BE2C (cell line): ENCODE measurements around the gene GMEB2.

Source experiments
- DNase-seq: peaks from one replicate; pipeline ENCODE4 v3.0.0-alpha.2; 2020
- H3K27me3 ChIP-seq: fragments of 250-450 bp; sonication (Bioruptor Pico); 2 replicates; pipeline ENCODE4 v1.5.1; 2020; ENCODE audit warnings: mild to moderate bottlenecking
- H3K36me3 ChIP-seq: fragments of 250-450 bp; sonication (Bioruptor Pico); 2 replicates; pipeline ENCODE4 v1.5.1; 2020; ENCODE audit warnings: mild to moderate bottlenecking
- H3K4me1 ChIP-seq: fragments of 250-450 bp; sonication (Bioruptor Pico); 2 replicates; pipeline ENCODE4 v1.5.1; 2020
- H3K4me3 ChIP-seq: 2 replicates; pipeline ENCODE4 v1.5.1; 2011; ENCODE audit warnings: low read depth, low read length
- H3K9me3 ChIP-seq: fragments of 250-450 bp; sonication (Bioruptor Pico); 2 replicates; pipeline ENCODE4 v1.5.1; 2020
- CTCF ChIP-seq: IDR thresholded peaks from 2 replicates; pipeline ENCODE4 v1.5.1; 2012; ENCODE audit warnings: mild to moderate bottlenecking, low read depth, low read length

The GMEB2 gene

GRCh38 chr20:63544241-63544957, 82.5 kb downstream of the GMEB2 start:
- H3K9me3 ChIP-seq = no peaks in the 10 kb centered on the region
- DNase-seq = no peak
- H3K36me3 ChIP-seq = no peaks in the 10 kb centered on the region
- peaks cover 11% of the 10 kb centered on the region for H3K4me1 ChIP-seq
- no peak for TF ChIP-seq CTCF
- no peaks in the 10 kb centered on the region for H3K27me3 ChIP-seq
- H3K4me3 ChIP-seq = no peak overlapping the region

GRCh38 chr20:63543733-63544132, 83.2 kb downstream of the GMEB2 start:
- no peak overlapping the region for H3K4me3 ChIP-seq
- H3K27me3 ChIP-seq = no peaks in the 10 kb centered on the region
- DNase-seq = no peak
- H3K4me1 ChIP-seq = peaks cover 11% of the 10 kb centered on the region
- no peak for TF ChIP-seq CTCF
- no peaks in the 10 kb centered on the region for H3K9me3 ChIP-seq
- no peaks in the 10 kb centered on the region for H3K36me3 ChIP-seq

GRCh38 chr20:63543131-63543530, 83.8 kb downstream of the GMEB2 start:
- H3K27me3 ChIP-seq = no peaks in the 10 kb centered on the region
- TF ChIP-seq CTCF = no peak
- no peak for DNase-seq
- H3K9me3 ChIP-seq = no peaks in the 10 kb centered on the region
- H3K4me3 ChIP-seq = no peak overlapping the region
- H3K4me1 ChIP-seq = peaks cover 11% of the 10 kb centered on the region
- no peaks in the 10 kb centered on the region for H3K36me3 ChIP-seq

- Histone ChIP-seq H3K4me3 (no peak overlapping the region), H3K9me3 (no peaks in the 10 kb centered on the region), H3K4me1 (peaks cover 11% of the 10 kb centered on the region), H3K27me3 (no peaks in the 10 kb centered on the region), H3K36me3 (no peaks in the 10 kb centered on the region)
- no peak for DNase-seq
- TF ChIP-seq CTCF = no peak
These were observed 84.2 kb downstream of the GMEB2 start for GRCh38 chr20:63542696-63543095.

- no peaks in the 10 kb centered on the region for H3K27me3 ChIP-seq
- no peak overlapping the region for H3K4me3 ChIP-seq
- no peaks in the 10 kb centered on the region for H3K36me3 ChIP-seq
- peaks cover 11% of the 10 kb centered on the region for H3K4me1 ChIP-seq
- TF ChIP-seq CTCF = no peak
- no peaks in the 10 kb centered on the region for H3K9me3 ChIP-seq
- no peak for DNase-seq
These were observed 84.8 kb downstream of the GMEB2 start for GRCh38 chr20:63542031-63542559.

GRCh38 chr20:63541371-63541770, 85.5 kb downstream of the GMEB2 start:
- DNase-seq = no peak
- Histone ChIP-seq H3K4me3 (no peak overlapping the region), H3K4me1 (peaks cover 14% of the 10 kb centered on the region), H3K36me3 (no peaks in the 10 kb centered on the region), H3K9me3 (no peaks in the 10 kb centered on the region), H3K27me3 (no peaks in the 10 kb centered on the region)
- no peak for TF ChIP-seq CTCF
